H1 (cell line): ENCODE data around the gene GRID2. TPM values are rescaled to one million over a fixed set of nuclear protein-coding genes. Genes with fewer than 3 reads are reported as not detected.

Experiments used
- BACH1 ChIP-seq: IDR thresholded peaks from 2 replicates; pipeline ENCODE4 v1.6.1; 2012; ENCODE audit warnings: low read length, improper control_type of control experiment
- EGR1 ChIP-seq: IDR thresholded peaks from 2 replicates; pipeline ENCODE4 v1.6.1; 2011; ENCODE audit warnings: low read depth, low read length, borderline replicate concordance
- TCF12 ChIP-seq: IDR thresholded peaks from 2 replicates; pipeline ENCODE4 v1.6.1; 2011; ENCODE audit warnings: low read depth, mild to moderate bottlenecking, low read length
- polyA plus RNA-seq, 7 experiments: library from polyadenylated mRNA; depleted of rRNA in 3 of 7; stranded (reverse) in 5 of 7; unstranded in 2 of 7; fragments of >200 nt in 5 of 7; fragments of 200-250 nt in 2 of 7; gene quantifications; 1 replicate in 5 of 7; 2 replicates in 1 of 7; 4 replicates in 1 of 7; pipeline versions ENCODE4 v1.2.1 to v1.2.3, GENCODE V29; 2011 to 2013; ENCODE audit warnings: missing spikeins in 2 of 7, mixed read lengths in 2 of 7
- total RNA-seq: library from RNA; stranded (reverse); fragmentation: NEBNext Ultra II Directional; extraction: Animal tissue kit (Norgen Biotek cat#: 25700); gene quantifications from 2 replicates; pipeline ENCODE4 v1.2.1, GENCODE V29; 2021
- TF ChIP-seq, protein P1 (sequence below): fragments of 300-600 bp; sonication (generic); IDR thresholded peaks from 2 replicates; pipeline ENCODE4 v1.7.1; 2012; ENCODE audit warnings: low read length, moderate library complexity, mild to moderate bottlenecking, inconsistent platforms; ENCODE audit not compliant: insufficient replicate concordance
- TF ChIP-seq, protein P2 (sequence below): IDR thresholded peaks from 2 replicates; pipeline ENCODE4 v1.6.1; 2012; ENCODE audit warnings: low read length, inconsistent platforms

The GRID2 gene
- total and polyA plus RNA-seq, 2 of the 8 experiments (the other 6 are each of a cell fraction or from before 2014, with no cell fraction given): 31.1 to 81.9 TPM

GRCh38 chr4:93317561-93317960 is 1013.8 kb downstream of the GRID2 start (continued):
- TF ChIP-seq, protein P1, sequence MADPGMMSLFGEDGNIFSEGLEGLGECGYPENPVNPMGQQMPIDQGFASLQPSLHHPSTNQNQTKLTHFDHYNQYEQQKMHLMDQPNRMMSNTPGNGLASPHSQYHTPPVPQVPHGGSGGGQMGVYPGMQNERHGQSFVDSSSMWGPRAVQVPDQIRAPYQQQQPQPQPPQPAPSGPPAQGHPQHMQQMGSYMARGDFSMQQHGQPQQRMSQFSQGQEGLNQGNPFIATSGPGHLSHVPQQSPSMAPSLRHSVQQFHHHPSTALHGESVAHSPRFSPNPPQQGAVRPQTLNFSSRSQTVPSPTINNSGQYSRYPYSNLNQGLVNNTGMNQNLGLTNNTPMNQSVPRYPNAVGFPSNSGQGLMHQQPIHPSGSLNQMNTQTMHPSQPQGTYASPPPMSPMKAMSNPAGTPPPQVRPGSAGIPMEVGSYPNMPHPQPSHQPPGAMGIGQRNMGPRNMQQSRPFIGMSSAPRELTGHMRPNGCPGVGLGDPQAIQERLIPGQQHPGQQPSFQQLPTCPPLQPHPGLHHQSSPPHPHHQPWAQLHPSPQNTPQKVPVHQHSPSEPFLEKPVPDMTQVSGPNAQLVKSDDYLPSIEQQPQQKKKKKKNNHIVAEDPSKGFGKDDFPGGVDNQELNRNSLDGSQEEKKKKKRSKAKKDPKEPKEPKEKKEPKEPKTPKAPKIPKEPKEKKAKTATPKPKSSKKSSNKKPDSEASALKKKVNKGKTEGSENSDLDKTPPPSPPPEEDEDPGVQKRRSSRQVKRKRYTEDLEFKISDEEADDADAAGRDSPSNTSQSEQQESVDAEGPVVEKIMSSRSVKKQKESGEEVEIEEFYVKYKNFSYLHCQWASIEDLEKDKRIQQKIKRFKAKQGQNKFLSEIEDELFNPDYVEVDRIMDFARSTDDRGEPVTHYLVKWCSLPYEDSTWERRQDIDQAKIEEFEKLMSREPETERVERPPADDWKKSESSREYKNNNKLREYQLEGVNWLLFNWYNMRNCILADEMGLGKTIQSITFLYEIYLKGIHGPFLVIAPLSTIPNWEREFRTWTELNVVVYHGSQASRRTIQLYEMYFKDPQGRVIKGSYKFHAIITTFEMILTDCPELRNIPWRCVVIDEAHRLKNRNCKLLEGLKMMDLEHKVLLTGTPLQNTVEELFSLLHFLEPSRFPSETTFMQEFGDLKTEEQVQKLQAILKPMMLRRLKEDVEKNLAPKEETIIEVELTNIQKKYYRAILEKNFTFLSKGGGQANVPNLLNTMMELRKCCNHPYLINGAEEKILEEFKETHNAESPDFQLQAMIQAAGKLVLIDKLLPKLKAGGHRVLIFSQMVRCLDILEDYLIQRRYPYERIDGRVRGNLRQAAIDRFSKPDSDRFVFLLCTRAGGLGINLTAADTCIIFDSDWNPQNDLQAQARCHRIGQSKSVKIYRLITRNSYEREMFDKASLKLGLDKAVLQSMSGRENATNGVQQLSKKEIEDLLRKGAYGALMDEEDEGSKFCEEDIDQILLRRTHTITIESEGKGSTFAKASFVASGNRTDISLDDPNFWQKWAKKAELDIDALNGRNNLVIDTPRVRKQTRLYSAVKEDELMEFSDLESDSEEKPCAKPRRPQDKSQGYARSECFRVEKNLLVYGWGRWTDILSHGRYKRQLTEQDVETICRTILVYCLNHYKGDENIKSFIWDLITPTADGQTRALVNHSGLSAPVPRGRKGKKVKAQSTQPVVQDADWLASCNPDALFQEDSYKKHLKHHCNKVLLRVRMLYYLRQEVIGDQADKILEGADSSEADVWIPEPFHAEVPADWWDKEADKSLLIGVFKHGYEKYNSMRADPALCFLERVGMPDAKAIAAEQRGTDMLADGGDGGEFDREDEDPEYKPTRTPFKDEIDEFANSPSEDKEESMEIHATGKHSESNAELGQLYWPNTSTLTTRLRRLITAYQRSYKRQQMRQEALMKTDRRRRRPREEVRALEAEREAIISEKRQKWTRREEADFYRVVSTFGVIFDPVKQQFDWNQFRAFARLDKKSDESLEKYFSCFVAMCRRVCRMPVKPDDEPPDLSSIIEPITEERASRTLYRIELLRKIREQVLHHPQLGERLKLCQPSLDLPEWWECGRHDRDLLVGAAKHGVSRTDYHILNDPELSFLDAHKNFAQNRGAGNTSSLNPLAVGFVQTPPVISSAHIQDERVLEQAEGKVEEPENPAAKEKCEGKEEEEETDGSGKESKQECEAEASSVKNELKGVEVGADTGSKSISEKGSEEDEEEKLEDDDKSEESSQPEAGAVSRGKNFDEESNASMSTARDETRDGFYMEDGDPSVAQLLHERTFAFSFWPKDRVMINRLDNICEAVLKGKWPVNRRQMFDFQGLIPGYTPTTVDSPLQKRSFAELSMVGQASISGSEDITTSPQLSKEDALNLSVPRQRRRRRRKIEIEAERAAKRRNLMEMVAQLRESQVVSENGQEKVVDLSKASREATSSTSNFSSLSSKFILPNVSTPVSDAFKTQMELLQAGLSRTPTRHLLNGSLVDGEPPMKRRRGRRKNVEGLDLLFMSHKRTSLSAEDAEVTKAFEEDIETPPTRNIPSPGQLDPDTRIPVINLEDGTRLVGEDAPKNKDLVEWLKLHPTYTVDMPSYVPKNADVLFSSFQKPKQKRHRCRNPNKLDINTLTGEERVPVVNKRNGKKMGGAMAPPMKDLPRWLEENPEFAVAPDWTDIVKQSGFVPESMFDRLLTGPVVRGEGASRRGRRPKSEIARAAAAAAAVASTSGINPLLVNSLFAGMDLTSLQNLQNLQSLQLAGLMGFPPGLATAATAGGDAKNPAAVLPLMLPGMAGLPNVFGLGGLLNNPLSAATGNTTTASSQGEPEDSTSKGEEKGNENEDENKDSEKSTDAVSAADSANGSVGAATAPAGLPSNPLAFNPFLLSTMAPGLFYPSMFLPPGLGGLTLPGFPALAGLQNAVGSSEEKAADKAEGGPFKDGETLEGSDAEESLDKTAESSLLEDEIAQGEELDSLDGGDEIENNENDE: no peak
- TF ChIP-seq TCF12: no peak
- TF ChIP-seq, protein P2, sequence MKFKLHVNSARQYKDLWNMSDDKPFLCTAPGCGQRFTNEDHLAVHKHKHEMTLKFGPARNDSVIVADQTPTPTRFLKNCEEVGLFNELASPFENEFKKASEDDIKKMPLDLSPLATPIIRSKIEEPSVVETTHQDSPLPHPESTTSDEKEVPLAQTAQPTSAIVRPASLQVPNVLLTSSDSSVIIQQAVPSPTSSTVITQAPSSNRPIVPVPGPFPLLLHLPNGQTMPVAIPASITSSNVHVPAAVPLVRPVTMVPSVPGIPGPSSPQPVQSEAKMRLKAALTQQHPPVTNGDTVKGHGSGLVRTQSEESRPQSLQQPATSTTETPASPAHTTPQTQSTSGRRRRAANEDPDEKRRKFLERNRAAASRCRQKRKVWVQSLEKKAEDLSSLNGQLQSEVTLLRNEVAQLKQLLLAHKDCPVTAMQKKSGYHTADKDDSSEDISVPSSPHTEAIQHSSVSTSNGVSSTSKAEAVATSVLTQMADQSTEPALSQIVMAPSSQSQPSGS: no peak
- no peak for TF ChIP-seq EGR1
- no peak for TF ChIP-seq BACH1
